HEK293 (cell line): Measurements from ENCODE around the gene RAB36.
A peak's percentile ranks its signal among the peaks of the same experiment; 100 is the strongest.

ENCODE experiments used
- EGR2 ChIP-seq: fragments of 450-650 bp; formaldehyde crosslinking; IDR thresholded peaks from 2 replicates; pipeline ENCODE4 v1.5.1; 2016; ENCODE audit warnings: low read depth, missing biosample characterization, missing genetic modification characterization
- KLF1 ChIP-seq: fragments of 450-650 bp; formaldehyde crosslinking; IDR thresholded peaks from 2 replicates; pipeline ENCODE4 v1.5.1; 2016; ENCODE audit warnings: missing biosample characterization, missing genetic modification characterization
- KLF16 ChIP-seq: fragments of 450-650 bp; formaldehyde crosslinking; IDR thresholded peaks from 2 replicates; pipeline ENCODE4 v1.5.1; 2017; ENCODE audit warnings: missing biosample characterization, missing genetic modification characterization
- OSR2 ChIP-seq: fragments of 450-650 bp; formaldehyde crosslinking; IDR thresholded peaks from 2 replicates; pipeline ENCODE4 v1.5.1; 2016; ENCODE audit warnings: missing biosample characterization, missing genetic modification characterization
- PRDM1 ChIP-seq: fragments of 450-650 bp; formaldehyde crosslinking; IDR thresholded peaks from 2 replicates; pipeline ENCODE4; 2016; ENCODE audit warnings: missing biosample characterization, missing genetic modification characterization
- SCRT1 ChIP-seq: fragments of 450-650 bp; formaldehyde crosslinking; IDR thresholded peaks from 2 replicates; pipeline ENCODE4 v1.5.1; 2016; ENCODE audit warnings: missing biosample characterization, missing genetic modification characterization, borderline replicate concordance
- SP7 ChIP-seq: fragments of 450-650 bp; formaldehyde crosslinking; IDR thresholded peaks from 2 replicates; pipeline ENCODE4 v1.5.1; 2016; ENCODE audit warnings: missing biosample characterization, missing genetic modification characterization
- ZEB2 ChIP-seq: fragments of 450-650 bp; formaldehyde crosslinking; IDR thresholded peaks from 2 replicates; pipeline ENCODE4 v1.5.1; 2016; ENCODE audit warnings: missing biosample characterization, missing genetic modification characterization
- ZFP41 ChIP-seq: fragments of 450-650 bp; formaldehyde crosslinking; IDR thresholded peaks from 2 replicates; pipeline ENCODE4 v1.5.1; 2016; ENCODE audit warnings: missing biosample characterization, missing genetic modification characterization, borderline replicate concordance
- ZNF121 ChIP-seq: fragments of 450-650 bp; formaldehyde crosslinking; IDR thresholded peaks from 2 replicates; pipeline ENCODE4 v1.5.1; 2016; ENCODE audit warnings: missing biosample characterization, missing genetic modification characterization
- ZNF2 ChIP-seq: fragments of 450-650 bp; formaldehyde crosslinking; IDR thresholded peaks from 2 replicates; pipeline ENCODE4 v1.5.1; 2016; ENCODE audit warnings: missing biosample characterization, missing genetic modification characterization
- ZNF324 ChIP-seq: fragments of 450-650 bp; formaldehyde crosslinking; IDR thresholded peaks from 2 replicates; pipeline ENCODE4 v1.5.1; 2016; ENCODE audit warnings: missing biosample characterization, missing genetic modification characterization
- ZNF514 ChIP-seq: fragments of 450-650 bp; formaldehyde crosslinking; IDR thresholded peaks from 2 replicates; pipeline ENCODE4 v1.5.1; 2016; ENCODE audit warnings: missing biosample characterization, missing genetic modification characterization
- ZNF629 ChIP-seq: fragments of 450-650 bp; formaldehyde crosslinking; IDR thresholded peaks from 2 replicates; pipeline ENCODE4 v1.5.1; 2017; ENCODE audit warnings: missing biosample characterization, missing genetic modification characterization
- ZSCAN23 ChIP-seq: fragments of 450-650 bp; formaldehyde crosslinking; IDR thresholded peaks from 2 replicates; pipeline ENCODE4 v1.5.1; 2016; ENCODE audit warnings: missing biosample characterization, missing genetic modification characterization
- ZXDB ChIP-seq: fragments of 450-650 bp; formaldehyde crosslinking; IDR thresholded peaks from 2 replicates; pipeline ENCODE4 v1.5.1; 2016; ENCODE audit warnings: missing biosample characterization, missing genetic modification characterization
- TF ChIP-seq, protein P1 (sequence below): fragments of 450-650 bp; formaldehyde crosslinking; IDR thresholded peaks from 2 replicates; pipeline ENCODE4 v1.5.1; 2016; ENCODE audit warnings: missing biosample characterization, missing genetic modification characterization
- TF ChIP-seq, protein P2 (sequence below): IDR thresholded peaks from 2 replicates; pipeline ENCODE4 v1.6.1; 2011; ENCODE audit warnings: mild to moderate bottlenecking, low read depth, low read length, borderline replicate concordance
- TF ChIP-seq, protein P3 (sequence below): fragments of 450-650 bp; formaldehyde crosslinking; IDR thresholded peaks from 2 replicates; pipeline ENCODE4 v1.5.1; 2017; ENCODE audit warnings: missing biosample characterization, missing genetic modification characterization
- TF ChIP-seq, protein P4 (sequence below): fragments of 450-650 bp; formaldehyde crosslinking; IDR thresholded peaks from 2 replicates; pipeline ENCODE4 v1.5.1; 2016; ENCODE audit warnings: missing biosample characterization, missing genetic modification characterization
- TF ChIP-seq, protein P5 (sequence below): fragments of 450-650 bp; formaldehyde crosslinking; IDR thresholded peaks from 2 replicates; pipeline ENCODE4 v1.5.1; 2016; ENCODE audit warnings: missing biosample characterization, missing genetic modification characterization
- TF ChIP-seq, protein P6 (sequence below): fragments of 450-650 bp; formaldehyde crosslinking; IDR thresholded peaks from 2 replicates; pipeline ENCODE4 v1.5.1; 2017; ENCODE audit warnings: missing biosample characterization, missing genetic modification characterization
- TF ChIP-seq, protein P7 (sequence below): fragments of 450-650 bp; IDR thresholded peaks from 2 replicates; pipeline ENCODE4 v1.5.1; 2018; ENCODE audit warnings: missing biosample characterization, missing genetic modification characterization
- TF ChIP-seq, protein P8 (sequence below): fragments of 450-650 bp; formaldehyde crosslinking; IDR thresholded peaks from 2 replicates; pipeline ENCODE4 v1.5.1; 2016; ENCODE audit warnings: missing biosample characterization, missing genetic modification characterization

The RAB36 gene

DNA sequence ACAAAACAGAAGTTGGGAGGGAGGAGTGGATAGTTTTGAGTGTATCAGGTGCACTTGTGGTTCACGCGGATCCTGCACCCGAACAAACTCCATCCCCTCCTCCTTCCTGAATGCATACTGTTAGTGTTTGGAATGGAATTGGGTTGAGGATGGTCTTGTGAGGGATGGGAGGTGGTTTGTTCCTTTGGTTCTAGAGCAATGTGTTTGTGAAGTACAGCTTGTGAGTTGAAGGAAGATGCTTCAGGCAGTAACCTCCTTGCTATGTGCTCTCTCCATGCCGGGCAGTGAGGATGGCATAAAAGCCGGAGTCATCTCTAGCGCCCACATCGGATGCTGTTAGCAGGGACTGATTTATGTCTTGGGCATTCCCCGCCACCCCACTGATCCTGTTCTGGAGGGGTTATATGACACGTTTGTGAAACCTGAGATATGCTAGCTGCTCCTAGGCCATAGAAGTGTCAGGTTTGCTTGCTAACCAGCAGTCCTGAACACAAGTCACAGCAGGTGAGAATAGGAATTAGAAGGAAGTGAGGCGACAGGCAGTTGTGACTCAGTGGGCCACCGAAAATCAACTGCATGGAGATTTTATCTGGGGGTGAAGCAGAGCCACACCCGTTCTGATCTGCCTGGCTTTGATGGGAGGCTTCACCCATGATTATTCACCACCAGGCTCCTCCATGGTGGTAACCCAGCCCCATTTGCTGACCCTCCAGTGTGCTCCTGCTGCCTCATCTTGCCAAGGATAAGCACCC is 37.2 kb downstream of the RAB36 start (continued):
- TF ChIP-seq, protein P1, sequence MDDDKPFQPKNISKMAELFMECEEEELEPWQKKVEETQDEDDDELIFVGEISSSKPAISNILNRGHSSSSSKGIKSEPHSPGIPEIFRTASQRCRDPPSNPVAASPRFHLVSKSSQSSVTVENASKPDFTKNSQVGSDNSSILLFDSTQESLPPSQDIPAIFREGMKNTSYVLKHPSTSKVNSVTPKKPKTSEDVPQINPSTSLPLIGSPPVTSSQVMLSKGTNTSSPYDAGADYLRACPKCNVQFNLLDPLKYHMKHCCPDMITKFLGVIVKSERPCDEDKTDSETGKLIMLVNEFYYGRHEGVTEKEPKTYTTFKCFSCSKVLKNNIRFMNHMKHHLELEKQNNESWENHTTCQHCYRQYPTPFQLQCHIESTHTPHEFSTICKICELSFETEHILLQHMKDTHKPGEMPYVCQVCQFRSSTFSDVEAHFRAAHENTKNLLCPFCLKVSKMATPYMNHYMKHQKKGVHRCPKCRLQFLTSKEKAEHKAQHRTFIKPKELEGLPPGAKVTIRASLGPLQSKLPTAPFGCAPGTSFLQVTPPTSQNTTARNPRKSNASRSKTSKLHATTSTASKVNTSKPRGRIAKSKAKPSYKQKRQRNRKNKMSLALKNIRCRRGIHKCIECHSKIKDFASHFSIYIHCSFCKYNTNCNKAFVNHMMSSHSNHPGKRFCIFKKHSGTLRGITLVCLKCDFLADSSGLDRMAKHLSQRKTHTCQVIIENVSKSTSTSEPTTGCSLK (tag by site-specific recombination) = no peak
- no peak for TF ChIP-seq ZNF324 (tag by site-specific recombination)
- peak; percentile 62 for TF ChIP-seq ZEB2 (tag by site-specific recombination)
- TF ChIP-seq, protein P2, sequence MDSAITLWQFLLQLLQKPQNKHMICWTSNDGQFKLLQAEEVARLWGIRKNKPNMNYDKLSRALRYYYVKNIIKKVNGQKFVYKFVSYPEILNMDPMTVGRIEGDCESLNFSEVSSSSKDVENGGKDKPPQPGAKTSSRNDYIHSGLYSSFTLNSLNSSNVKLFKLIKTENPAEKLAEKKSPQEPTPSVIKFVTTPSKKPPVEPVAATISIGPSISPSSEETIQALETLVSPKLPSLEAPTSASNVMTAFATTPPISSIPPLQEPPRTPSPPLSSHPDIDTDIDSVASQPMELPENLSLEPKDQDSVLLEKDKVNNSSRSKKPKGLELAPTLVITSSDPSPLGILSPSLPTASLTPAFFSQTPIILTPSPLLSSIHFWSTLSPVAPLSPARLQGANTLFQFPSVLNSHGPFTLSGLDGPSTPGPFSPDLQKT = no peak
- TF ChIP-seq ZNF629 (tag by site-specific recombination) = peak; percentile 68
- TF ChIP-seq PRDM1 (tag by site-specific recombination) = no peak
- peak; percentile 87 for TF ChIP-seq OSR2
- TF ChIP-seq, protein P3, sequence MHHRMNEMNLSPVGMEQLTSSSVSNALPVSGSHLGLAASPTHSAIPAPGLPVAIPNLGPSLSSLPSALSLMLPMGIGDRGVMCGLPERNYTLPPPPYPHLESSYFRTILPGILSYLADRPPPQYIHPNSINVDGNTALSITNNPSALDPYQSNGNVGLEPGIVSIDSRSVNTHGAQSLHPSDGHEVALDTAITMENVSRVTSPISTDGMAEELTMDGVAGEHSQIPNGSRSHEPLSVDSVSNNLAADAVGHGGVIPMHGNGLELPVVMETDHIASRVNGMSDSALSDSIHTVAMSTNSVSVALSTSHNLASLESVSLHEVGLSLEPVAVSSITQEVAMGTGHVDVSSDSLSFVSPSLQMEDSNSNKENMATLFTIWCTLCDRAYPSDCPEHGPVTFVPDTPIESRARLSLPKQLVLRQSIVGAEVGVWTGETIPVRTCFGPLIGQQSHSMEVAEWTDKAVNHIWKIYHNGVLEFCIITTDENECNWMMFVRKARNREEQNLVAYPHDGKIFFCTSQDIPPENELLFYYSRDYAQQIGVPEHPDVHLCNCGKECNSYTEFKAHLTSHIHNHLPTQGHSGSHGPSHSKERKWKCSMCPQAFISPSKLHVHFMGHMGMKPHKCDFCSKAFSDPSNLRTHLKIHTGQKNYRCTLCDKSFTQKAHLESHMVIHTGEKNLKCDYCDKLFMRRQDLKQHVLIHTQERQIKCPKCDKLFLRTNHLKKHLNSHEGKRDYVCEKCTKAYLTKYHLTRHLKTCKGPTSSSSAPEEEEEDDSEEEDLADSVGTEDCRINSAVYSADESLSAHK = peak; percentile 30; the same call in 1 of the 2 replicates
- 0 out of 2 replicates have a peak, but pooled peaks have one; percentile 60 for TF ChIP-seq ZNF2 (tag by site-specific recombination)
- TF ChIP-seq SP7 (tag by site-specific recombination) = peak; percentile 92
- TF ChIP-seq ZFP41 (tag by site-specific recombination) = no peak
- no peak for TF ChIP-seq SCRT1
- TF ChIP-seq ZNF514 (tag by site-specific recombination) = no peak
- TF ChIP-seq ZNF121 (tag by site-specific recombination) = no peak
- no peak for TF ChIP-seq ZSCAN23 (tag by site-specific recombination)
- TF ChIP-seq, protein P4, sequence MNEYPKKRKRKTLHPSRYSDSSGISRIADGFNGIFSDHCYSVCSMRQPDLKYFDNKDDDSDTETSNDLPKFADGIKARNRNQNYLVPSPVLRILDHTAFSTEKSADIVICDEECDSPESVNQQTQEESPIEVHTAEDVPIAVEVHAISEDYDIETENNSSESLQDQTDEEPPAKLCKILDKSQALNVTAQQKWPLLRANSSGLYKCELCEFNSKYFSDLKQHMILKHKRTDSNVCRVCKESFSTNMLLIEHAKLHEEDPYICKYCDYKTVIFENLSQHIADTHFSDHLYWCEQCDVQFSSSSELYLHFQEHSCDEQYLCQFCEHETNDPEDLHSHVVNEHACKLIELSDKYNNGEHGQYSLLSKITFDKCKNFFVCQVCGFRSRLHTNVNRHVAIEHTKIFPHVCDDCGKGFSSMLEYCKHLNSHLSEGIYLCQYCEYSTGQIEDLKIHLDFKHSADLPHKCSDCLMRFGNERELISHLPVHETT = peak; percentile 44; the same call in 1 of the 2 replicates
- peak; percentile 44; the same call in 1 of the 2 replicates for TF ChIP-seq EGR2
- peak; percentile 31; the same call in 1 of the 2 replicates for TF ChIP-seq KLF1 (tag by site-specific recombination)
- TF ChIP-seq ZXDB (tag by site-specific recombination) = peak; percentile 75
- TF ChIP-seq KLF16 = no peak
- TF ChIP-seq, protein P5, sequence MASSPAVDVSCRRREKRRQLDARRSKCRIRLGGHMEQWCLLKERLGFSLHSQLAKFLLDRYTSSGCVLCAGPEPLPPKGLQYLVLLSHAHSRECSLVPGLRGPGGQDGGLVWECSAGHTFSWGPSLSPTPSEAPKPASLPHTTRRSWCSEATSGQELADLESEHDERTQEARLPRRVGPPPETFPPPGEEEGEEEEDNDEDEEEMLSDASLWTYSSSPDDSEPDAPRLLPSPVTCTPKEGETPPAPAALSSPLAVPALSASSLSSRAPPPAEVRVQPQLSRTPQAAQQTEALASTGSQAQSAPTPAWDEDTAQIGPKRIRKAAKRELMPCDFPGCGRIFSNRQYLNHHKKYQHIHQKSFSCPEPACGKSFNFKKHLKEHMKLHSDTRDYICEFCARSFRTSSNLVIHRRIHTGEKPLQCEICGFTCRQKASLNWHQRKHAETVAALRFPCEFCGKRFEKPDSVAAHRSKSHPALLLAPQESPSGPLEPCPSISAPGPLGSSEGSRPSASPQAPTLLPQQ = 0 out of 2 replicates have a peak, but pooled peaks have one; percentile 57
- TF ChIP-seq, protein P6, sequence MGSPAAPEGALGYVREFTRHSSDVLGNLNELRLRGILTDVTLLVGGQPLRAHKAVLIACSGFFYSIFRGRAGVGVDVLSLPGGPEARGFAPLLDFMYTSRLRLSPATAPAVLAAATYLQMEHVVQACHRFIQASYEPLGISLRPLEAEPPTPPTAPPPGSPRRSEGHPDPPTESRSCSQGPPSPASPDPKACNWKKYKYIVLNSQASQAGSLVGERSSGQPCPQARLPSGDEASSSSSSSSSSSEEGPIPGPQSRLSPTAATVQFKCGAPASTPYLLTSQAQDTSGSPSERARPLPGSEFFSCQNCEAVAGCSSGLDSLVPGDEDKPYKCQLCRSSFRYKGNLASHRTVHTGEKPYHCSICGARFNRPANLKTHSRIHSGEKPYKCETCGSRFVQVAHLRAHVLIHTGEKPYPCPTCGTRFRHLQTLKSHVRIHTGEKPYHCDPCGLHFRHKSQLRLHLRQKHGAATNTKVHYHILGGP (tag by site-specific recombination) = no peak
- TF ChIP-seq, protein P7, sequence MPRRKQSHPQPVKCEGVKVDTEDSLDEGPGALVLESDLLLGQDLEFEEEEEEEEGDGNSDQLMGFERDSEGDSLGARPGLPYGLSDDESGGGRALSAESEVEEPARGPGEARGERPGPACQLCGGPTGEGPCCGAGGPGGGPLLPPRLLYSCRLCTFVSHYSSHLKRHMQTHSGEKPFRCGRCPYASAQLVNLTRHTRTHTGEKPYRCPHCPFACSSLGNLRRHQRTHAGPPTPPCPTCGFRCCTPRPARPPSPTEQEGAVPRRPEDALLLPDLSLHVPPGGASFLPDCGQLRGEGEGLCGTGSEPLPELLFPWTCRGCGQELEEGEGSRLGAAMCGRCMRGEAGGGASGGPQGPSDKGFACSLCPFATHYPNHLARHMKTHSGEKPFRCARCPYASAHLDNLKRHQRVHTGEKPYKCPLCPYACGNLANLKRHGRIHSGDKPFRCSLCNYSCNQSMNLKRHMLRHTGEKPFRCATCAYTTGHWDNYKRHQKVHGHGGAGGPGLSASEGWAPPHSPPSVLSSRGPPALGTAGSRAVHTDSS (tag by site-specific recombination) = no peak
- TF ChIP-seq, protein P8, sequence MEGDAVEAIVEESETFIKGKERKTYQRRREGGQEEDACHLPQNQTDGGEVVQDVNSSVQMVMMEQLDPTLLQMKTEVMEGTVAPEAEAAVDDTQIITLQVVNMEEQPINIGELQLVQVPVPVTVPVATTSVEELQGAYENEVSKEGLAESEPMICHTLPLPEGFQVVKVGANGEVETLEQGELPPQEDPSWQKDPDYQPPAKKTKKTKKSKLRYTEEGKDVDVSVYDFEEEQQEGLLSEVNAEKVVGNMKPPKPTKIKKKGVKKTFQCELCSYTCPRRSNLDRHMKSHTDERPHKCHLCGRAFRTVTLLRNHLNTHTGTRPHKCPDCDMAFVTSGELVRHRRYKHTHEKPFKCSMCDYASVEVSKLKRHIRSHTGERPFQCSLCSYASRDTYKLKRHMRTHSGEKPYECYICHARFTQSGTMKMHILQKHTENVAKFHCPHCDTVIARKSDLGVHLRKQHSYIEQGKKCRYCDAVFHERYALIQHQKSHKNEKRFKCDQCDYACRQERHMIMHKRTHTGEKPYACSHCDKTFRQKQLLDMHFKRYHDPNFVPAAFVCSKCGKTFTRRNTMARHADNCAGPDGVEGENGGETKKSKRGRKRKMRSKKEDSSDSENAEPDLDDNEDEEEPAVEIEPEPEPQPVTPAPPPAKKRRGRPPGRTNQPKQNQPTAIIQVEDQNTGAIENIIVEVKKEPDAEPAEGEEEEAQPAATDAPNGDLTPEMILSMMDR (tag by site-specific recombination) = peak; percentile 50; the same call in 1 of the 2 replicates
